Calu3 (cell line): Measurements from ENCODE around the gene FURIN. TPM values are rescaled to one million over a fixed set of nuclear protein-coding genes. Genes with fewer than 3 reads are reported as not detected.
"Not testable (repeated sequence)": the region's sequence is repeated elsewhere in the genome, so short reads cannot be mapped to it uniquely, and the experiment has no call there.

Experiments
- BruUV-seq: library from RNA; stranded (reverse); fragments of 400-500 nt; replicated peaks from 2 replicates; lab custom pipeline; 2021; lab: Mats Ljungman, UMichigan
- CTCF ChIA-PET: fragments of 300-600 bp; sonication (Branson Sonifier 250); formaldehyde crosslinking; loops from one replicate; lab custom pipeline; 2022; ENCODE audit warnings: antibody characterized with exemption; lab: Charles Lee
- DNase-seq: peaks from one replicate; pipeline ENCODE4 v3.0.0; 2022
- H3K27ac Mint-ChIP-seq: one replicate; pipeline ENCODE4 v1.8.0; 2022; ENCODE audit warnings: mixed read lengths; ENCODE audit not compliant: unreplicated experiment
- H3K27me3 Mint-ChIP-seq: one replicate; pipeline ENCODE4 v1.8.0; 2022; ENCODE audit warnings: mixed read lengths; ENCODE audit not compliant: unreplicated experiment
- H3K36me3 Mint-ChIP-seq: one replicate; pipeline ENCODE4 v1.8.0; 2022; ENCODE audit warnings: mild to moderate bottlenecking, moderate library complexity, mixed read lengths; ENCODE audit not compliant: insufficient read depth, unreplicated experiment
- H3K4me1 Mint-ChIP-seq: one replicate; pipeline ENCODE4 v1.8.0; 2022; ENCODE audit warnings: mild to moderate bottlenecking, low read depth, mixed read lengths; ENCODE audit not compliant: unreplicated experiment
- H3K4me3 Mint-ChIP-seq: one replicate; pipeline ENCODE4 v1.8.0; 2022; ENCODE audit warnings: mild to moderate bottlenecking, low read depth, moderate library complexity, mixed read lengths; ENCODE audit not compliant: unreplicated experiment
- H3K9me3 Mint-ChIP-seq: one replicate; pipeline ENCODE4 v1.8.0; 2022; ENCODE audit warnings: low read depth, mixed read lengths; ENCODE audit not compliant: unreplicated experiment
- CTCF ChIP-seq: fragments of 200-600 bp; IDR thresholded peaks from one replicate; pipeline ENCODE4 v1.8.0; 2022; ENCODE audit warnings: antibody characterized with exemption; ENCODE audit not compliant: unreplicated experiment
- intact Hi-C: fragments of 100-400 bp; cut with micrococcal nuclease; formaldehyde crosslinking; loops from one replicate; pipeline ENCODE4 v1.10.0; 2022; ENCODE audit not compliant: unreplicated experiment
- total RNA-seq: library from RNA; stranded (reverse); gene quantifications from 2 replicates; pipeline ENCODE4 v1.2.3, GENCODE V29; 2022

FURIN gene
- total RNA-seq, 1 experiment from 2014 or later: 76.6 TPM

- Mint-ChIP-seq H3K27me3 (no peaks in the 10 kb centered on the region), H3K9me3 (no peaks in the 10 kb centered on the region), H3K27ac (peak overlapping the region; percentile 20), H3K4me1 (peaks cover 40% of the 10 kb centered on the region), H3K4me3 (peak overlapping the region; percentile 73), H3K36me3 (peaks cover 62% of the 10 kb centered on the region)
- BruUV-seq: TSS peak; percentile 12
- TF ChIP-seq CTCF: no peak
- peak; percentile 90 for DNase-seq
- CTCF ChIA-PET: interaction anchor here (0.6 to 1.0 kb wide), 6 partner anchors 8 to 491 kb away, joined by 3 to 4 read pairs (median 3); partner anchors contain the start of gene BLM
- intact Hi-C loops: no loop called here
These were observed 5.7 kb downstream of the FURIN start for GRCh38 chr15:90873998-90874605.

- intact Hi-C loops, H3K4me3 Mint-ChIP-seq, DNase-seq, H3K9me3 Mint-ChIP-seq, CTCF ChIA-PET, H3K27ac Mint-ChIP-seq, BruUV-seq, H3K27me3 Mint-ChIP-seq: not testable (repeated sequence)
- Mint-ChIP-seq H3K4me1 (peaks cover 31% of the 10 kb centered on the region), H3K36me3 (peaks cover 61% of the 10 kb centered on the region)
These were observed 6.6 kb downstream of the FURIN start for GRCh38 chr15:90874986-90875385.

- H3K27ac Mint-ChIP-seq: no peak overlapping the region
- H3K4me3 Mint-ChIP-seq: no peak overlapping the region
- H3K9me3 Mint-ChIP-seq: no peaks in the 10 kb centered on the region
- peaks cover 25% of the 10 kb centered on the region for H3K4me1 Mint-ChIP-seq
- H3K27me3 Mint-ChIP-seq: no peaks in the 10 kb centered on the region
- no peak for DNase-seq
- H3K36me3 Mint-ChIP-seq: peaks cover 55% of the 10 kb centered on the region
- intact Hi-C loops: no loop called here
- CTCF ChIA-PET: no interaction called here
- no peak for TF ChIP-seq CTCF
- BruUV-seq: no TSS peak
These were observed 7.2 kb downstream of the FURIN start for GRCh38 chr15:90875549-90875981.

GRCh38 chr15:90876046-90876445 lies 7.7 kb downstream of the FURIN start:
- Mint-ChIP-seq H3K27ac (no peak overlapping the region), H3K4me1 (peaks cover 22% of the 10 kb centered on the region), H3K27me3 (no peaks in the 10 kb centered on the region), H3K36me3 (peaks cover 51% of the 10 kb centered on the region), H3K9me3 (no peaks in the 10 kb centered on the region), H3K4me3 (no peak overlapping the region)
- no peak for DNase-seq
- intact Hi-C loops: no loop called here
- TF ChIP-seq CTCF: no peak
- CTCF ChIA-PET: no interaction called here
- no TSS peak for BruUV-seq
